Measurements from ENCODE around the gene KPNA4.

KPNA4 gene

GRCh38 chr3:160451602-160452001 lies 113.8 kb downstream of the KPNA4 start:
- no peak for TF ChIP-seq PPARA (CRISPR knock-in tag; IDR thresholded peaks at IDR 0.05; ENCODE audit: borderline replicate concordance)
- no peak for TF ChIP-seq ZFP3 (CRISPR knock-in tag; IDR thresholded peaks at IDR 0.05)
- TF ChIP-seq TSHZ2 (CRISPR knock-in tag; IDR thresholded peaks at IDR 0.05): no peak
- TF ChIP-seq CREB5 (CRISPR knock-in tag; IDR thresholded peaks at IDR 0.05; ENCODE audit: low read depth): no peak
- no peak for TF ChIP-seq CSDC2 (CRISPR knock-in tag; IDR thresholded peaks at IDR 0.05)
- TF ChIP-seq PATZ1 (CRISPR knock-in tag; IDR thresholded peaks at IDR 0.05; ENCODE audit: borderline replicate concordance): no peak
- TF ChIP-seq OSR1 (CRISPR knock-in tag; IDR thresholded peaks at IDR 0.05): no peak
- no peak for TF ChIP-seq TOX (CRISPR knock-in tag; IDR thresholded peaks at IDR 0.05; ENCODE audit: borderline replicate concordance)
- TF ChIP-seq ZNF565 (CRISPR knock-in tag; conservative IDR thresholded peaks at IDR 0.05; ENCODE audit: low read depth): no peak
- no peak for TF ChIP-seq GLIS3 (CRISPR knock-in tag; IDR thresholded peaks at IDR 0.05)
- TF ChIP-seq ZC3H10 (CRISPR knock-in tag; IDR thresholded peaks at IDR 0.05): no peak
- no peak for TF ChIP-seq ZNF70 (CRISPR knock-in tag; IDR thresholded peaks at IDR 0.05)
- no peak for TF ChIP-seq ZFP30 (CRISPR knock-in tag; IDR thresholded peaks at IDR 0.05)
- no peak for TF ChIP-seq CSRNP3 (CRISPR knock-in tag; IDR thresholded peaks at IDR 0.05)
- no peak for TF ChIP-seq RARB (CRISPR knock-in tag; IDR thresholded peaks at IDR 0.05)
- no peak for TF ChIP-seq ISL1 (CRISPR knock-in tag; IDR thresholded peaks at IDR 0.05)
- TF ChIP-seq TCF4 (CRISPR knock-in tag; IDR thresholded peaks at IDR 0.05; ENCODE audit: borderline replicate concordance): no peak
- TF ChIP-seq ZNF8 (CRISPR knock-in tag; IDR thresholded peaks at IDR 0.05): no peak
- TF ChIP-seq SNAI2 (CRISPR knock-in tag; IDR thresholded peaks at IDR 0.05): no peak

GRCh38 chr3:160450846-160451245 lies 114.5 kb downstream of the KPNA4 start:
- peak; percentile 64 for ATAC-seq
- TF ChIP-seq ISL1 (CRISPR knock-in tag; IDR thresholded peaks at IDR 0.05) (peak; percentile 18; the same call in 1 of the 2 replicates), CSRNP3 (CRISPR knock-in tag; IDR thresholded peaks at IDR 0.05) (no peak)

More at GRCh38 chr3:160451602-160452001, 113.8 kb downstream of the KPNA4 start:
- ATAC-seq: no peak

GRCh38 chr3:160449636-160450598 lies 115.5 kb downstream of the KPNA4 start, which contains the start of gene TRIM59:
Gene TRIM59 (minus strand): TSS chr3:160449786. CDS start chr3:160439183, 10,603 bp downstream.
- ATAC-seq: peak; percentile 92
- TF ChIP-seq ARNTL (CRISPR knock-in tag; IDR thresholded peaks at IDR 0.05; ENCODE audit: borderline replicate concordance, low read depth) (no peak), ISL1 (CRISPR knock-in tag; IDR thresholded peaks at IDR 0.05) (no peak), CSRNP3 (CRISPR knock-in tag; IDR thresholded peaks at IDR 0.05) (no peak), BACH2 (CRISPR knock-in tag; IDR thresholded peaks at IDR 0.05; ENCODE audit: borderline replicate concordance) (no peak), TOX (CRISPR knock-in tag; IDR thresholded peaks at IDR 0.05; ENCODE audit: borderline replicate concordance) (no peak), TCF4 (CRISPR knock-in tag; IDR thresholded peaks at IDR 0.05; ENCODE audit: borderline replicate concordance) (no peak)

Data from SK-N-SH treated with all-trans-retinoic acid at 6 μM for 48 hours (cell line).